ENCODE data around the gene IL1RAPL2.

Gene IL1RAPL2

GRCh38 chrX:105017641-105018040 lies 451.6 kb downstream of the IL1RAPL2 start (continued):
- TF ChIP-seq PRDM4 (tag by site-specific recombination; IDR thresholded peaks at IDR 0.05) = no peak

GRCh38 chrX:105018865-105019264 lies 452.9 kb downstream of the IL1RAPL2 start:
- no peak for TF ChIP-seq ZNF830 (tag by site-specific recombination; IDR thresholded peaks at IDR 0.05; ENCODE audit: low read depth)
- TF ChIP-seq ZXDB (tag by site-specific recombination; IDR thresholded peaks at IDR 0.05) = no peak
- TF ChIP-seq ZNF138 (tag by site-specific recombination; IDR thresholded peaks at IDR 0.05; ENCODE audit: borderline replicate concordance) = no peak
- no peak for TF ChIP-seq ZFP41 (tag by site-specific recombination; IDR thresholded peaks at IDR 0.05; ENCODE audit: borderline replicate concordance)
- TF ChIP-seq ZNF580 (tag by site-specific recombination; IDR thresholded peaks at IDR 0.05) = no peak
- TF ChIP-seq ZFHX2 (tag by site-specific recombination; conservative IDR thresholded peaks at IDR 0.05) = no peak
- no peak for TF ChIP-seq ZNF324 (tag by site-specific recombination; IDR thresholded peaks at IDR 0.05)
- TF ChIP-seq ZNF19 (tag by site-specific recombination; IDR thresholded peaks at IDR 0.05; ENCODE audit: low read depth) = no peak
- TF ChIP-seq ZNF629 (tag by site-specific recombination; IDR thresholded peaks at IDR 0.05) = no peak
- no peak for TF ChIP-seq ZNF398 (tag by site-specific recombination; IDR thresholded peaks at IDR 0.05)
- TF ChIP-seq ZNF654 (tag by site-specific recombination; IDR thresholded peaks at IDR 0.05; ENCODE audit: low read depth) = no peak
- no peak for TF ChIP-seq MEIS1 (CRISPR knock-in tag; IDR thresholded peaks at IDR 0.05; ENCODE audit: borderline replicate concordance)
- TF ChIP-seq ZNF362 (tag by site-specific recombination; IDR thresholded peaks at IDR 0.05) = no peak
- TF ChIP-seq ZNF266 (tag by site-specific recombination; IDR thresholded peaks at IDR 0.05; ENCODE audit: low read depth) = no peak
- TF ChIP-seq HIC1 (tag by site-specific recombination; IDR thresholded peaks at IDR 0.05) = no peak
- no peak for TF ChIP-seq ZNF2 (tag by site-specific recombination; IDR thresholded peaks at IDR 0.05)
- POLR2A ChIA-PET = no interaction called here
- no peaks in the 10 kb centered on the region for H3K4me1 ChIP-seq (ENCODE audit: control insufficient read depth, insufficient read depth, low read length)
- no peaks in the 10 kb centered on the region for H3K36me3 ChIP-seq (ENCODE audit: control insufficient read depth in 2 of 2, insufficient read depth in 1 of 2, low read length in 2 of 2)
- no peak overlapping the region for H3K27ac ChIP-seq (ENCODE audit: extremely low read depth, low read depth, low read length)
- no peak overlapping the region for H3K4me3 ChIP-seq (ENCODE audit: low read depth, low read length)
- no peaks in the 10 kb centered on the region for H3K9me3 ChIP-seq (ENCODE audit: control insufficient read depth, insufficient read depth, low read depth, low read length)
- CTCF ChIA-PET = interaction anchor here (0.6 kb wide), 1 partner anchor 726 kb away, joined by 3 read pairs; no protein-coding TSS in a partner anchor

Measured in HEK293 (cell line).